ELR (cell line): ENCODE measurements around the gene IQCK.

Source experiments
- DNase-seq: peaks from one replicate; pipeline ENCODE4 v3.0.0-alpha.2; 2015; ENCODE audit warnings: low read depth

IQCK gene

GRCh38 chr16:19837331-19837980 is 119.4 kb downstream of the IQCK start:
- no peak for DNase-seq

GRCh38 chr16:19837984-19838707 is 120.1 kb downstream of the IQCK start:
- no peak for DNase-seq

- DNase-seq = no peak
Observed at GRCh38 chr16:19840524-19841110, 122.5 kb downstream of the IQCK start.

- no peak for DNase-seq
Observed at GRCh38 chr16:19841184-19841583, 123.1 kb downstream of the IQCK start.

- no peak for DNase-seq
Observed at GRCh38 chr16:19842426-19843157, 124.5 kb downstream of the IQCK start.

GRCh38 chr16:19843371-19843770 is 125.3 kb downstream of the IQCK start:
- peak; percentile 54 for DNase-seq

GRCh38 chr16:19844945-19845641 is 127.0 kb downstream of the IQCK start:
- peak; percentile 86 for DNase-seq

- no peak for DNase-seq
Observed at GRCh38 chr16:19846436-19846835, 128.4 kb downstream of the IQCK start.

GRCh38 chr16:19848756-19849155 is 130.7 kb downstream of the IQCK start:
- DNase-seq = no peak

- DNase-seq = no peak
Observed at GRCh38 chr16:19850131-19850817, 132.2 kb downstream of the IQCK start.

GRCh38 chr16:19851476-19851875 is 133.4 kb downstream of the IQCK start:
- DNase-seq = no peak

GRCh38 chr16:19853132-19853741 is 135.2 kb downstream of the IQCK start:
- DNase-seq = no peak

- DNase-seq = no peak
Observed at GRCh38 chr16:19853742-19854542, 135.9 kb downstream of the IQCK start.

- no peak for DNase-seq
Observed at GRCh38 chr16:19854543-19854876, 136.4 kb downstream of the IQCK start.

- DNase-seq = no peak
Observed at GRCh38 chr16:19856120-19856519, 138.0 kb downstream of the IQCK start.

- no peak for DNase-seq
Observed at GRCh38 chr16:19857593-19858339, 139.7 kb downstream of the IQCK start.

- DNase-seq = no peak
Observed at GRCh38 chr16:19858340-19859018, 140.4 kb downstream of the IQCK start.

- DNase-seq = no peak
Observed at GRCh38 chr16:19859166-19859565, 141.1 kb downstream of the IQCK start.

- no peak for DNase-seq
Observed at GRCh38 chr16:19859603-19860002, 141.5 kb downstream of the IQCK start.
